ENCODE measurements around the gene RAB11FIP3.

Gene RAB11FIP3

DNA sequence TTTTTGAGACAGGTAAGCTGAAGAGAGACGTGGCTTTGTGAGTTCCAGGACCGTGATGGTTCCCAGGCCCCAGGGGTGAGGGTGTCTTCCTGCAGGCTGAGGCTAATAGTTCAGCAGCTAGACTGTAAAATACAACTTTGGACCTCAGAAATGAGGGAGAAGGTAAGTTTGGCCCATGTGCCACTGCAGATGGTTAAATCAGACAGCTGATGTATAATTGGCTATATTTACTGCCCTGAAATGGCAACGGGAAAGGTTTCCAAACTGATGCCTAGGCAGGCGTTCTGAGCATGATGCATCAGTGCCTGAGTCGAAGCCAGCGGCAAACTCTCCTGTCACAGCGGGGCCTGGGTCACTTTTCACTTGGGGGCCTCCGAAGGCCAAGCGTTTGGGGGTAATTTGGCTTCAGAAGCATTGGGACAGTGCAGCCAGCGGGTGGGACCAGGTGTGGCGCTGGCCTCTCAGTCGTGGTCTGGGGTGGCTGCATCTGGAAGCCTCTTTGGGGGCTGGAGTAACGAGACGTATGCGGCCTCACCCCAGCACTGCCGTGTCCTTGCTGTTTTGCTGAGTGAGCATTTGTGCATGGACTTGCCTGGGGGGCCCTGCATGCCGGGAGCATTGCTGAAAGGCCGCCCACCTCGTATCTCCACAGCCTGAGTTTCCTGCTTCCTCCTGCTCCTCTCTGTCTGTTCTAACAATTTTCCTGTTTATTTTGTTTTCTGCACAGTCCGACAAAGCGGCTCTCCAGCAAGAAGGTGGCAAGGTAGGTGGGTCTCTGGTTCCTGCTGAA lies 70.8 kb downstream of the RAB11FIP3 start:
- H3K27ac ChIP-seq: no peak overlapping the region
- TF ChIP-seq, protein P1, sequence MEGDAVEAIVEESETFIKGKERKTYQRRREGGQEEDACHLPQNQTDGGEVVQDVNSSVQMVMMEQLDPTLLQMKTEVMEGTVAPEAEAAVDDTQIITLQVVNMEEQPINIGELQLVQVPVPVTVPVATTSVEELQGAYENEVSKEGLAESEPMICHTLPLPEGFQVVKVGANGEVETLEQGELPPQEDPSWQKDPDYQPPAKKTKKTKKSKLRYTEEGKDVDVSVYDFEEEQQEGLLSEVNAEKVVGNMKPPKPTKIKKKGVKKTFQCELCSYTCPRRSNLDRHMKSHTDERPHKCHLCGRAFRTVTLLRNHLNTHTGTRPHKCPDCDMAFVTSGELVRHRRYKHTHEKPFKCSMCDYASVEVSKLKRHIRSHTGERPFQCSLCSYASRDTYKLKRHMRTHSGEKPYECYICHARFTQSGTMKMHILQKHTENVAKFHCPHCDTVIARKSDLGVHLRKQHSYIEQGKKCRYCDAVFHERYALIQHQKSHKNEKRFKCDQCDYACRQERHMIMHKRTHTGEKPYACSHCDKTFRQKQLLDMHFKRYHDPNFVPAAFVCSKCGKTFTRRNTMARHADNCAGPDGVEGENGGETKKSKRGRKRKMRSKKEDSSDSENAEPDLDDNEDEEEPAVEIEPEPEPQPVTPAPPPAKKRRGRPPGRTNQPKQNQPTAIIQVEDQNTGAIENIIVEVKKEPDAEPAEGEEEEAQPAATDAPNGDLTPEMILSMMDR (conservative IDR thresholded peaks at IDR 0.05): no peak
- TF ChIP-seq ZFX (IDR thresholded peaks at IDR 0.05): no peak

DNA sequence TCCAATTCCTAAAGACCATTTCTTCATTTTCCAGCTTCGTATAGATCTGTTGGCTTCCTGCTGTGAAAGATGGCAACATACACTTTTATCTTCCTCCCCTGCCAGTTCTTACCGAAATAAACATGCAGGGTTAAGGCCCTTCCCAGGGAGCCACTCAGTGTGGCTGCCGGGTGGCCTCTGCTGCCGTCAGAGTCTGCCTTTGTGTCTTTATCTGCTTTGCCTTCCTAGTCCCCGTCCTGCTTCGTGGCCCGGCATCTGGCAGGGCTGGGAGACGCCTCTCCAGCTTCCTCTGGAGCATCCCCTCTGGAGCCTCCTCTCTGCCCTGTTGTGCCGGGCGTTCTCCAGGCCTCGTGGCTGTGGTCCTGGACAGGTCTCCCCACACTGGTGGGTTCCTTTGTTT lies 71.8 kb downstream of the RAB11FIP3 start:
- TF ChIP-seq ZFX (IDR thresholded peaks at IDR 0.05): no peak
- TF ChIP-seq, protein P1 (conservative IDR thresholded peaks at IDR 0.05): no peak
- H3K27ac ChIP-seq: no peak overlapping the region

DNA sequence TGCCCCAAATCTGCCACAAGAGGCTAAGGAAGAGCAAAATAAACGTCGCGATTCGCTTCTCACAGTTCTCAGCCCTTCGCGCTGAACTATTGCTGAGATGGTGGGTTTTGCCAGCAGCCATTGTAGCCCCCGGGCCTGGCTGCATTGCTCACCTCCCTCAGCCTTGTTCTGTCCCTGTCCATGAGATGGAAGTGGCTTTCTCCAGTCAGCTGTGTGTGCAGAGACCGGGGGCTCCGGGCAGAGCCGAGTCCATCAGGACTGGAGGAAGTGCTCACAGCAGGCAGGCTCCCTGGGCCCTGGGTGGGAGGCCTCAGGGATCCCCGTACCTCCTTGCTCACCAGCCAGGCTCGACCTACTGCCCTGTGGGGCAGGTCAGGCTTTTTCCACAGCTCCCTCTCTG lies 74.5 kb downstream of the RAB11FIP3 start:
- TF ChIP-seq, protein P1 (conservative IDR thresholded peaks at IDR 0.05): no peak
- TF ChIP-seq ZFX (IDR thresholded peaks at IDR 0.05): no peak

DNA sequence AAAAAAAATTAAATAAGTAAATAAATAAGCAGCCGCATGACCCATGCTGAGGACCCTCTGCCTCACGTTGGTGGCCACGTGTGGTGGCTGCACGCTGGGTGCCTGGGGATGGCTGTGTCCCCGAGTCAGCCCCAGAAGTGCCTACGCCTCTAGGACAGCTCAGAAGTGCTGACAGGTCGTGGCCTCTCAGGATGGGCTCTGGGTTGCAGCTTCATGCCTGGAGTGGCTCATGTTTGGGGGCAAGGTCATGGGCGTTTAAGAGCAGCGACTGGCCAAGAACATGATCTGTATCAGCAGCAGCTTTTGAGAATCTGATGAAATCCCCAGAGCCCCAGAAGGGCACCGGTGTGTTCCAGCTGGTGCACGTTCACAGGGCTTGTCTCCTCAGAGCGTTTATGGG lies 75.3 kb downstream of the RAB11FIP3 start:
- TF ChIP-seq, protein P1 (conservative IDR thresholded peaks at IDR 0.05): no peak
- TF ChIP-seq ZFX (IDR thresholded peaks at IDR 0.05): no peak

More for the DNA sequence above, 74.5 kb downstream of the RAB11FIP3 start:
- no peak overlapping the region for H3K27ac ChIP-seq

DNA sequence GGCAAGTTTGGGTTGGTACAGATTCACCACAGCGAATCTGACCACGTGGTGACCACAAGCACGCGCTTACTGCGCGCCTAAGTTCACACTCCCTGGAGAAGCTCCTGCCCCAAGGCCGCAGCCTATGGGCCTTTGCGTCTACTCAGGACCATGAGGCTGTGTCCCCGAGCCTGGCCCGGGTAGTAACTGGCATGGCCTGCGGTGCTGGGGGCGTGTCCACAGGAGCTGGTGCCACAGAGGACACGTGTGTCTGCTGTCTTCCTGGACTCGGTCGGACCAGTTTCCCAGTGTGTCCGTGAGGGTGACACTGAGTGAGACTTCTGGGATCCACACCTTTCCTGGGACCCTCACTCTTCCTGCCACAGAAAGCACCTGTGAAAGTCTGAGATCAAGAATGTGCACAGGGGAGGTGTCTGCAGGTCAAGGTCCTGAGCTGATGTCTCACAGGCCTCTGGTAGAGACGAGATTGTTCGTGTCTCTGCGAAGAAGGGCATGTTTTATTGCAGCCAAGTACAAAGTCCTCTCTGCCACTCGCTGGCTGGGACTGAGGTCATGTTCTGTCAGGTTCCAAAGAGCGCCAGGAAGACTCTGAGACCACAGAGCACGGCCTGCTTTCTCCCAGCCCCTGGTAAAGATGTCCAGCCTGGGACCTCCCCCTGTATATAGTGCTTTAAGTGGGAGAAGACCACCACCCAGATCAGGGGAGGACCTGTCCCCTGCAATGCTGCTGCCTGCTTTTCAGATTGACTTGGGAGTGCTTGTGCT lies 76.9 kb downstream of the RAB11FIP3 start:
- H3K27ac ChIP-seq: peak overlapping the region; percentile 40

More for the DNA sequence above, 75.3 kb downstream of the RAB11FIP3 start:
- H3K27ac ChIP-seq: no peak overlapping the region

DNA sequence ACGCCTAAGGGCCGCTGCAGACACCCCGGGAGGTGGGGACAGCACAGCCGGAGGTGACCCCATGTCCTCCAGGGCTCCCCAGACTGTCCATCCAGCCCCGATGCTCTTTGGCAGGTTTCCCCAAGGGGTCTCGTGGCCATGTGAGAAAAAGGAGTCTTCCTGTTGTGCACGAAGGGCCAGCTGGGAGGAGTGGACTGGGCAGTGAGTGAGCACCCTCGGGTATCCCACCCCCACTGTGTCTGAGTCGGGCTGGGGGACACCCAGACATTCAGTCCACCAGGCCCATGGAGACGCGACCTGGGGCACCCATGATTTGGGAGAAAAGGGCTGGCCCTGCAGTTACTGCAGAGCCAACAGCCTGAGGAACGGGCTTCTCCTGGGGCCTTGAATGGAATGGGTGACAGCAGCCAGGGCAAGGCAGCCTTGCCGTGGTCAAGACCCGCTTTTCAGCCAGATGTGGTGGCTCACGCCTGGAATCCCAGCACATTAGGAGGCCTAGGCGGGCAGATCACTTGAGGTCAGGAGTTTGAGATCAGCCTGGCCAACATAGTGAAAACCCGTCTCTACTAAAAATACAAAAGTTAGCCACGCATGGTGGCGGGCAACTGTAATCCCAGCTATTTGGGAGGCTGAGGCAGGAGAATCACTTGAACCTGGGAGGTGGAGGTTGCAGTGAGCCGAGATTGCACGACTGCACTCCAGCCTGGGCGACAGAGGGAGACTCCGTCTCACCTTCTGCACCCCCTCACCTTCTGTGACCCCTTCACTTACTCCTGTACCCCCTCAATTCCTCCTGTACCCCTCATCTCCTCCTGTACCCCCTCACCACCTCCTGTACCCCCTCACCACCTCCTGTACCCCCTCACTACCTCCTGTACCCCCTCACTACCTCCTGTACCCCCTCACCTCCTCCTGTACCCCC lies 78.0 kb downstream of the RAB11FIP3 start:
- TF ChIP-seq, protein P1 (conservative IDR thresholded peaks at IDR 0.05): no peak
- no peak for TF ChIP-seq ZFX (IDR thresholded peaks at IDR 0.05)
- H3K27ac ChIP-seq: peak overlapping the region; percentile 40; the same call in 1 of the 2 replicates

More for the DNA sequence above, 76.9 kb downstream of the RAB11FIP3 start:
- TF ChIP-seq ZFX (IDR thresholded peaks at IDR 0.05): no peak
- TF ChIP-seq, protein P1 (conservative IDR thresholded peaks at IDR 0.05): no peak

Measured in C4-2B (cell line).